GM18907 (cell line): Measurements from ENCODE around the gene RASAL3.
"Not testable (repeated sequence)": the region's sequence is repeated elsewhere in the genome, so short reads cannot be mapped to it uniquely, and the experiment has no call there.

Experiments used
- ATAC-seq: cut with Tn5 transposase; IDR thresholded peaks from one replicate; pipeline ENCODE4 v1.9.1; 2021; ENCODE audit warnings: mild to moderate bottlenecking, moderate library complexity; ENCODE audit not compliant: unreplicated experiment

The RASAL3 gene

GRCh38 chr19:15464394-15465385, at the start of gene RASAL3:
Gene RASAL3 (minus strand): TSS chr19:15464544. CDS start chr19:15464358, 186 bp downstream.
- peak; percentile 49 for ATAC-seq

- no peak for ATAC-seq
Measured at GRCh38 chr19:15511671-15512424, 47.5 kb upstream of the RASAL3 start.

- no peak for ATAC-seq
Measured at GRCh38 chr19:15508035-15508710, 43.8 kb upstream of the RASAL3 start, which contains the start of gene CYP4F22. Gene CYP4F22 (plus strand): TSS chr19:15508525. CDS start chr19:15525337, 16,812 bp downstream.

- ATAC-seq: no peak
Measured at GRCh38 chr19:15507068-15508034, 43.0 kb upstream of the RASAL3 start.

GRCh38 chr19:15506074-15506571, 41.8 kb upstream of the RASAL3 start:
- no peak for ATAC-seq

- ATAC-seq: no peak
Measured at GRCh38 chr19:15502264-15502663, 37.9 kb upstream of the RASAL3 start.

GRCh38 chr19:15501596-15501995, 37.3 kb upstream of the RASAL3 start:
- no peak for ATAC-seq

- ATAC-seq: no peak
Measured at GRCh38 chr19:15498910-15499309, 34.6 kb upstream of the RASAL3 start.

GRCh38 chr19:15498156-15498858, 34.0 kb upstream of the RASAL3 start:
- ATAC-seq: no peak

GRCh38 chr19:15495151-15495550, 30.8 kb upstream of the RASAL3 start:
- ATAC-seq: no peak

- no peak for ATAC-seq
Measured at GRCh38 chr19:15488489-15489226, 24.3 kb upstream of the RASAL3 start.

- no peak for ATAC-seq
Measured at GRCh38 chr19:15487038-15487437, 22.7 kb upstream of the RASAL3 start.

- ATAC-seq: not testable (repeated sequence)
Measured at GRCh38 chr19:15485768-15486167, 21.4 kb upstream of the RASAL3 start.

GRCh38 chr19:15480996-15481395, 16.7 kb upstream of the RASAL3 start:
- not testable (repeated sequence) for ATAC-seq

GRCh38 chr19:15479391-15480345, 15.3 kb upstream of the RASAL3 start, which contains the start of gene PGLYRP2:
Gene PGLYRP2 (minus strand): TSS chr19:15479501. CDS start chr19:15479371, 130 bp downstream.
- ATAC-seq: no peak

GRCh38 chr19:15476325-15476724, 12.0 kb upstream of the RASAL3 start:
- ATAC-seq: no peak

GRCh38 chr19:15475611-15476010, 11.3 kb upstream of the RASAL3 start:
- no peak for ATAC-seq
